Measurements from ENCODE around the gene CCR9.

Gene CCR9

DNA sequence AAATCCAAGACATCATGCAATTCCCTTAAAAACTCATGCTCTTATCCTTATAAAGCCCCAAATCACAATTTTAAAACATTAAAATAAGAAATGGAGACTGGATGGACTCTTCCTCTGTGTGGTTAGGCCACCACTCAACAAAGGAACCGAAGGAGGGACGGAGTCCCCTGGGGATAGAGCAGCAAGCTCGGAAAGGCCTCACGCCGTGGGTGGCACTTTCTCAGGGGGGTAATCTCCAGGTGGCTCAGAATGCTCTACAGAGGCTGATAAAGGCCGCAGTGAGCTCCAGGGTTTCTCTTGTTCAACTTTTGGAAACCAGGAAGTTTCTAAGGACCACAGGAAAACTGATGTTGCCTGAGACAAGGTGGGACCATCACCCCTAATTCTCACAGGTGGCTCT is 23.2 kb downstream of the CCR9 start:
- DNase-seq, result no peak

DNA sequence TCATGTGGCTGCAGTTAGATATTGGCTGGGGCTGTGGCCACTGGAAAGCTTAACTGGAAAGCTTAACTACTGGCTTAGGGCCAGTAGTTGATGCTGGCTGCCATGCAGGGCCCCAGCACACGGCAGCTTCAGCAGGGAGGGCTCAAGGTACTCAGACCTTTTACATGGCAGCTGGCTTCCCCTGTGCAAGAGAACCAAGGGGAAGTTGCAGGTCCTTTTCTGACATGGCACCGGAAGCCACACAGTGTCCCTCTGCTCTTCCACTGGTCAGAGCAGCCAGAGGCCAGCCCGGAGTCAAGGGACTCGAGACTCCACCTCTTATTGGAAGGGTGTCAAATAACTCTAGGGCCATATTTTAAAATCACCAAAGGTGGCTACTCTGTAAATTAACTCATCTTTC is 24.5 kb downstream of the CCR9 start:
- DNase-seq, result no peak

DNA sequence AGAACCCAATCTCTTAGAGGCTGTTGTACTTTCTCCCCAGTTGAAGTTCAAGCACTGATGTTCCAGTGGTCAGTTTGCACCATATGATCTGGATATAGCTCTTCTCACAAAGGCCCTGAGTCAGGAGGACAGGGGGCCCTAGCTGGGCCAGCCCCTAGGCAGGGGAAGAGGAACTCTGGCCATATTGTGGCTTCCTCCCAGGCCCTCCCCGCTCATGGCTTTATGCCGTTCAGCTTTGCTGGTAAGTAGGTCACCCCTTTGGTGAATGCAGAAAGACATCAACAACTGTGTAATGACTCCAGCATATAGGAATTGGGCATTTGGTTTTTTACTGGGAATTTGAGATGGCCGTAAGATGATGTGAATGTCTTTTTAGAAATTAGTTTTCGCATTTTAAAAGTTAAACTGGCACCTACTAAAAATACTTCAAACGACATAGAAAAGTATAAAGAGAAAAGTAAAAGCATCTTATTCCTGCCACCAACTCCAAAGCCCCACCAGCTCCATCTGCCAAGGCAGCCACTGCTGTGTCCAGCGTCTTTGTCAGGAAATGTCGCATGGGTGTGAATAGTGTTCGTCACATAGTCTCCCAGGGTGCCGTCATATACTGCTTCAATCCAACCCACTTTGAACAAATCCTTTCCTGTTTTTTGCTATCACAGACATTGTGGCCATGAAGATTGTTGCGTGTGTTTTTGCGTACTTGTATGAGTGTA is 25.3 kb downstream of the CCR9 start:
- DNase-seq, result no peak

DNA sequence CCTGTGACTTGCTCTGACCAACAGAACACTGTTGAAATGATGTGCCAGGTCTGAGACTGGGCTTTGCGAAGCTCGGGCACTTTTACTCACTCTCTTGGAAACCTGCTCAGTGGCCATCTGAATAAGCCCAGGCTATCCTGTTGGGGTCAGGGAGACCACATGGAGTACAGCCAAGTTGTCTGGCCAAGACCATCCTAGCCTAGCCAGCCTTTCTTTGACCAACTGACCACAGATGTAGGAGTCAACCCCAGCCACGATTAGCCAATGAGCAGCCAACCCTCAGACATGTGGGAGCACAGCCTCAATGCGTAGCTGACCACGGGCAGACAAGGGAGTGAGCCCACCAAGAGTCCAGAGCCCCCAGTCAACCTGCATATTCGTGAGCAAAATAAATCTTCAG is 26.1 kb downstream of the CCR9 start:
- DNase-seq, result no peak

DNA sequence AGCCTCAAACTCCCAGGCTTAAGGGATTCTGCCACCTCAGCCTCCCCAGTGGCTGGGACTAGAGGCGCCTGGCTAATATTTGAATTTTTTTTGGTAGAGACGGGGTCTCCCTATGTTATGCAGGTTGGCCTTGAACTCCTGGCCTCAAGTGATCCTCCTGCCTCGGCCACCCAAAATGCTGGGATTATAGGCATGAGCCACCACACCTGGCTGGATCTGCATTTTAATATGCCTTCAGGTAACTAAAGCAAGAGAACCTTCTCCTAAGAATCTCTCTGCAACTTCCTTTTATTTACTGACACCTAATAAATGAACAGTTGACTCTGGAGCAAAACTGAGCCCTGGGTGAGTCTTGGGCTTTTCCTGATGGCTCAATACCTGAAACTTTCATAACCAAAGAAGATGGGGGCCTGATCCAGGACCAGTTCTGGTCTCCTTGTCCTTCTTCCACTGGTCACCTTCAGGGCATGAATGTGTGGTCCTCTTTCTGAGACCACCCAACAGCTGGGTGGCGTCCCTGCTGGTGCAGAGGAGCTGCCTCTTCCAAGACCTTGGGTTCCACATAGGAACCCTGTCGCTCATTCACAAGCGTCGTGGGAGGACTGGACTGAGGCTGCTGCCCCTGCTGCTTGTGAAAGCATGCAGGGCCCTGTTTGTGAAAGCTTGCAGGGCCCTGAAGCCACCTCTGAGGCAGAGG is 28.2 kb downstream of the CCR9 start:
- no peak for DNase-seq

DNA sequence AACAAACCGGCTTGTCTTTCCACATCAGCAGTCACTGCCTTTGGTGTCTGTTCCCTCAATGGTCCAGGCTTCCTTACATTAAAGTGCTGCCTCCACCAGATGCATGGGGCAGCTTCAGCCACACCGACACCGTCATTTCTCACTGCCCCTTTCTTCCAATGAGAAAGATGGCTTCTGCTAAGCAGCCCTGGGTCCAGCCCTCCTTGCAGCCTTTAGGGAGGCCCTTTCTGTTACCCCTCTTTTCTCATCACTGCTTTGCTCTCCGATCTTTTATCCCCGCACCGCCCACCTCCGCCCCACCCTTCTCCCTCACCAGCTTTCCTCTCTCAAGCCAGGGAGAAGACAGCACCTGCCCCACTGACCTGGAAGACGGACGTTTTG is 28.7 kb downstream of the CCR9 start:
- no peak for DNase-seq

DNA sequence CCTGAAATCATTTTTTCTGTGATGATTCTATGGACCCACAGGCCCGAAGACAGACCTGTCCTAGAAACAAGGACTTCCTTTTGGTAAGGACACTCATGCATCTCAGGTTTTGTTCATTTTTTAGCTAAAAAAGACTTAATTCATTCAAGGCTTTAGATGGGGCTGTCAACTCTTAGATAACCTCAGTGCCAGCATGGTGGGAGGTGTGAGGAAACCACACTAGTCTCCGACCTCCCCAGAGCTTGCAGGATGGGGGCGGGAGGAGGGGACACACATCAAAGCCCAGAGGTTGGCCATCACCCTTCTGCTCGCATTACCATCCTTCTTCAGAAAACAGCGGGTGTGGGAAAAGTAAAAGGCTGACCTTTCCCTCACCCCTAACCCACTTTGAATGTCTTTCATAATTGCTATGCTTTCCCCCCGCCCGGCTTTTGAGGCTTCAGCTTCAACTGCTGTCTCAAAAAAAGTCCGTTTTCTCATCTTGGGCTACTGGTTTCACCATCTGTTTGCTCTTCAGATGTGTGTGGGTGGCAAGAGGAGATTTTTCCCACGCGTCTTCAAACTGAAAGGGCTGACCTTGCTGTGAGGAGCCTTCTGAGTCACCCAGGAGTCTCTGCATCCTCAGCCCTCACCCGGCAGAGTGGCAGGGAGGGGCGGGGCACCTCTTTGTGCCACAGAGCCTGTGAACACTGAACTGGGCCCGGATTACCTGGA is 29.3 kb downstream of the CCR9 start:
- DNase-seq, result peak; percentile 83

DNA sequence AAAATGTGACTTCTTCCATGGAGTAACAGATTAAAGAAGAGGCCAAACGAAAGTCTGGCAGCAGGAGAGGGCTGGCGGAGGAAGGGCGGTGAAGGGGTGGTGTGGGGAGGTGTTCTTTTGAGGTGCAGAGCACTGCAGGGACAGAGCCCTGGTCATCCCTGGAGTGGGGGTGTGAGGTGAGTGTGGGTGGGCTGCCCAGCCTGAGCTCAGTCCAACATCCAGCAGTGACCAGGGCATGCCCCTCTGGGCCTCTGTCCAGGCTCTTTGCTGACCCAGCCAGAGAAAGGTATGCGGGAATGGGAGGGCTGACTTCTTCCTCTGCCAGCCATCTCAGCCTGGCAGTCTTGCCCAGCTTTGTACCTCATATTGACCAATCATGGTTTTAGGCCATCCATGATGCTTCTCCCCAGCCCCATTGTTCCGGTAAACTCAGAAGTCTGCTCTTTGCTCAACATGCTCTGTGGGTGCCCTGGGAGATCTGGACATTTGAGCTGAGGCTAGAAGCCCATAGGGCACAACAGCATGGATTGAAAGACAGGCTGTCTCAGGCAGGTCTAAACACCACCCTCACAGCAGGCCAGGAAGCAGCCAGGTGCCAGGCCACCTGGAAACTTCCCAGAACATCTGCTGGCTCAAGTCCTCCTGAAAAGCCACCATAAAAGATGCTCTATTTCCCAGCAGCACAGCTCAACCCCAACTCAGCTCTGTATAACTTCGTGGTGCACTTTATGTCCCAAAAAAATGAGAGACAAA is 31.0 kb downstream of the CCR9 start:
- DNase-seq, result no peak

DNA sequence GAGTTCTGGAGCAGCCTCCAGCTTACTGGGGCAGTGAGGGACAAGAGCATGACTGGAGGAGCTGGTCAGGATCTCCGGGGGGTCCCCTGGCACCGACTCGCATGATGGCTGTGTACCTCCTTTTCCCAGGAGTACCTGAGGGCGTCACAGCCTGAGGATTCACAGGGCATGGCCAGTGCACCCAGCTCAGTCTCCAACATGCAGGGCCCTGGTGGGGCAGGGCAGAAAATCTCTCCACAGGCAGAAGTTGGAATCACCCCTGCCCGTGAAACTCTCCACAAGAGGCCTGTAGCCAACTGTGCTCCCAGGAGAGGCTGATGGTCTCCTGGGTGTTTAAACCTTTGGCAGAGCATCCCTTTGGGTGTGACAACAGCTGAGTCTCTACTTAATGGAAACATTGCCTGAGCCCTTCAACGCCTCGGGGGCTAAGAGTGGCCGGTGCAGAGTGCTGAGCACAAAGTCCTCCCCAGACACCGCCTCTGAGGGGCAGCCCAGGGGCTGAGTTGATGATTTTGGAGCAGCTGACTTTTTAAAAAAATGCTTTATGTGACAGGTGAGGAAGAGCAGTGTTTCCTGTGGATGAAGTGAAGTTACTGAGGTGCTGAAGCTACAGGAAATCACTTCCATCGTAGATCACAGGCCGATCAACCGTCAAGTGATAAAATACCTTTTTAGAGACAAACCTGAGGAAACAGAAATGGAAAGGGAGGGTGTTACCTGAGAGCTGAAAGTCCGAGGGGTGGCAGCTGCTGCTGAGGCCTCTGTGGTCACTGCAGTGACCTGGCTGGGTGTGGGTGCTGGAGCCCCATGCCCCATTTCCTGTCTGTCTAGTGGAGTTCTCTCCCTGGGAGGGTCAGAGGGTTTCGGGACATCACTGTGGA is 35.1 kb downstream of the CCR9 start:
- no peak for DNase-seq

DNA sequence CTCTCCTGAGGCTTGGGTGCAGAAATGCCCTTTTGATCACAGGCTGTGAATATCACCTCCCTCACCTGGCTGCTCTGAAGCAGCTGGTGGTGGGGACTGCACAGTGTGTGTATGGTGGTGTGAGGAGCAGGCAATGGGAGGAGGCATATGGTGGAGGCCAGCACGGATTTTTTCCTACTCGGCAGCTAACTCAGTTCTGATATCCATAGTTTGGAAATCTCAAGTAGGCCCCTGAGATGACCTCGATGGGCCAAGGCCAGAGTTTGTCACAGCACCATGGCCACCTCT is 35.6 kb downstream of the CCR9 start:
- no peak for DNase-seq

DNA sequence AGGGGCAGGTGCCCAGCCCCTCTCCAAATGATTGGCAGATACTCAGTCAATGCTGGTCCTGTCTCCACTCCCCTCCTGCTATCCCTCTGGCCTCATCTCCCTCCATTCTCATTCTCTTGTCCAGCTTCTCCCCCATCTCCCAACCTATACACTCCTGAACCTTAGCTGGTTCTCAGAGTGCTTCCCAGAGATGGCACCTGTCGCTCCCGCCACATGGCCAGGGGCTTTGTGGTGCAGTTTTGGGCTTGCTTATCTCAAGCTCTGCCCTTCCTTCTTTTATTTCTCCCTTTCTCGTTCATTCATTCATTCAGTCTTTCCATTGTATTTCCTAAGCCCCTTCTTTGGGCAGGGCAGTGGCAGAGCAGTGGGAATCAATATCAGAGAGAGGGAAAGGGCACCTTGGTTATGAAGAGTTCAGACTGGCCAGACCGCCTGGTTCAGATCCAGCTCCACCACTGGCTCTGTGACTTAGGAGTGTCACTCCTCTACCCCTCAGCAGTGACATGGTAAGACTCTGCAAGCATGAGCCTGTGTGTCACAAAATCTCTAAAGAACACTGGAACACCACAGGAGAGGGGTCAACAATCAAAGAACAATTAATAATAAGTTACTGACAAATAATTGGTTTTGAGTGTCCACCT is 36.7 kb downstream of the CCR9 start:
- no peak for DNase-seq

DNA sequence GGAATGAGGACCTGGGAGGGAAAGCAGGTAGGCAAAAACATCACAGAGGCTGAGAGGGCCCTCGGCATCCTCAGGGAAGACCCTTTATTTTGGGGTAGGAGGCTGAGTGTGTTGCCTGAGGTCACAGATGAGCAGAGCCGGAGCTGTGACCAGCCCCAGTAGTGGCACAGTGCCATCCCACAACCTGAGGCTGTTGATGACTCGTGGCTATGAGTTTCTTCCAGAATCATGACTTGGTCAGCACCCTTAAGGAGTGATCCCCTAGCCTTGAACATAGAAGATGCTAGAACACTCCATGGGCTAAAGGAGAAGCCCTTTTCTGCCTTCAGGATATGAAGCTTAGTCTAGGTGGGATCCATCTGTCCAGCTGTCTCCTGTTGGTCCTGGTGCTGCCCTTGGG is 37.4 kb downstream of the CCR9 start:
- no peak for DNase-seq

DNA sequence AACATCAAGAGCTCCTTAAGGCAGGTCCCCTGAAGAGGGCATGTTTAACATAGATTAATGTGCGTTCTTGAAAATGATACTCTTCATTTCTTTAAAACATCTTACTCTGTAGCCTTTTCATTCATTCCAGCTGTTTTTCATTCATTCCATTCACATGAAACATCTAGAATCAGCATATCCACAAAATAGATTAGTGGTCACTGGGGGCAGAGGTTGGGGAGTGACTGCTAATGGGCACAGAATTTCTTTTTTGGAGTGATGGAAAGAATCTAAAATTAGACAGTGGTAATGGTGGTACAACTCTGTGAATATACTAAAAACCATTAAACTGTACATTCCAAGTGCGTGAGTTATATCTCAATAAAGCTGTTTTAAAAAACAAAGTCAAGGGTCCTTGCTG is 41.5 kb downstream of the CCR9 start:
- DNase-seq, result no peak

DNA sequence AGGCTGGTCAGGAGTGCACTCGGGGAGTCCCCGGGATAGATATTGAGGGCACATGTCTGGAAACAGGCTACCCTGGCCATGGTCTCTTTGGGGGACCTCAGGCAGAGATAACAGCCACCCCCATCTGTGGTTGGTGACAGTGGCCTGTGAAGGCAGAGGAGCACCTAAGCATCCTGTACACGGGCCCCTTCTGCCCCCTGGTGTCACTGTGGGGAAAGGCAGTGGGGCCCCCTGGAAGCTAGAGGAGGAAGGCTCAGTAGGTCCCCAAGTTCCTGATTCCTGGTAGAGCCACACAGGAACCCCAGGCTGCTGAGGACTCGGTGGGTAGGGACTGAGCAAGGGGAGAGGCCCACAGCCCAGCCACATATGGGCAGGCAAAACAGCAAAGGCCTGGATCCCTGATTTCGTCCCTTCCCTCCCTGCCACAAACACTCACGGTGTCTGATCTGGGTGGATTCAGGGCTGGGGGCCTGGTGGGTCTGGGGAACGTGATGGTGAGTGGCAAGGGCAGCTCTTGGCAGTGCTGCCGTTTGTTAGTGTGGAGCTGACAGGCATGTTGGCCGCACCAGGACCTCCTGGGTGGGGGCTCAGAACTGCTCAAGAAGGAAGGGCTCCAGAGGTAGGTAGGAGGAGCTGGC is 42.8 kb downstream of the CCR9 start:
- DNase-seq, result peak; percentile 57

DNA sequence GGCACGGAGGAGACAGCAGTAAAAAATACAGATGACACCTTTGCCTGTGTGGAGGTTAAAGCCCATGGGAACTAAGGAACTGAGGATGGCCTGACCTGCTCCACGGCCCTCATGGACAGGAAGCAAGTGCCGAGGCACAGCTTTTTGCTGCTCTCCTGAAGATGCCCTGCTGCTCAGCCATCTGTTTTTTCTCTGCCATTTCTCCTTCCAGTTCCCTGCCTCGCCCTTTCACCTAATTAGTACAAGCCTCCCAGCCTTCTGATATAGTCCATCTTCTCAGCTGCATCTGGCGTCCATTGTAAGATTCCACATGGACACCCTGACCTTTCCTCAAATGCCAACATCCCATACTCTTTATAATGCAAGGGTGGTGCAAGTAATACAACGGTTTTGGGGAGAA is 45.2 kb downstream of the CCR9 start:
- no peak for DNase-seq

DNA sequence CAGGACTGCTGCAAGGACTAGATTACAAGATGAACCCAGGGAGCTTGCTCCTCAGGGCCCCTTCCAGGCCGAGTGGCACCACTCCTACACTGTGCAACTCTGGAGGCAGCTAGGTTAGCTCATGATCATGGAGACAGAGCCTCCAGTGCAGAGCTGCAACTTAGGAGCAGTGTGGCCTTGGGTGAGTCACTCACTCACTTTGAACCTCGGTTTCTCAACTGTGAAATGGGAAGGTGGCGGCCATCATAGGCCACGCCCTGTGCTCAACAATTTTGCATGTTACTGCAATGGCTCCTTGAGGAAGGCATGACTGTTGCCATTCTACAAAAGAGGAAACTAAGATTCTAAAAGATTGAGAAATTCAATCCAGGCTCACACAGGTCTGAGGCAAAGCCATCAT is 45.8 kb downstream of the CCR9 start:
- no peak for DNase-seq

DNA sequence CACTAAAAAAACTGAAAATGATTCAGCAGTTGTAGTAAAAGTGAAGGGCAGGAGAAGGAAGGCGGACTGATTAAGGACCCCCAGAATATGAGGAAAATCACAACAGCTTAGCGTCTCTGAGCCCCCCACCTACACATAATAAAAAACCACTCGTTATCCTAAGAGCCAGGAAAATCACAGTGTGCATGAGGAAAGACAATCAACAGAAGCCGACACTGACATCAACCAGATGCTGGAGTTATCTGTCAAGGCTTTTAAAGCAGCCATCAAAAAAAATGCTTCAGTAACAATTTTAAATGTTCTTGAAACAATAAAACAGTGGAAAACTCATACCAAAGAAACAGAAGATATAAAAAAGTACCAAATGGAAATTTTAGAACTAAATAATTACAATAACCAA is 47.2 kb downstream of the CCR9 start:
- no peak for DNase-seq

DNA sequence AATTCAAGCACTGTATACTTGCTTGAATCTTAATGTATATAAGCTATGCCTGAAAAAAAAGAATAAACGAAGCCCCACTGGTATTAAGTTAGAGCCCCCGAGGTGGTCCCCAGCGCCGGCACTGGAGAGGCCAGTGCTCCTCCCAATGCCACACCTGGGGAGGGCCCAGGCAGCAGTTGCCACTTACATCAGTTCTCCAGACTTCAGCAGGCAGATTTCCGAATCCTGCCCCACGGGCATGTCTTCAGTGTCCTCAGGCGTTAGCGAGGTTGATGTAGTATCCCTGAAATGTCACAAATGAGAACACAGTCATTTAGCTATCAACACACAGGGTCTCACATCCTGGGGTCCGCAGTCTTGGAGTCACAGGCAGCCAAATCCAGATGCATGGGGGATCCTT is 49.9 kb downstream of the CCR9 start:
- DNase-seq, result no peak

DNA sequence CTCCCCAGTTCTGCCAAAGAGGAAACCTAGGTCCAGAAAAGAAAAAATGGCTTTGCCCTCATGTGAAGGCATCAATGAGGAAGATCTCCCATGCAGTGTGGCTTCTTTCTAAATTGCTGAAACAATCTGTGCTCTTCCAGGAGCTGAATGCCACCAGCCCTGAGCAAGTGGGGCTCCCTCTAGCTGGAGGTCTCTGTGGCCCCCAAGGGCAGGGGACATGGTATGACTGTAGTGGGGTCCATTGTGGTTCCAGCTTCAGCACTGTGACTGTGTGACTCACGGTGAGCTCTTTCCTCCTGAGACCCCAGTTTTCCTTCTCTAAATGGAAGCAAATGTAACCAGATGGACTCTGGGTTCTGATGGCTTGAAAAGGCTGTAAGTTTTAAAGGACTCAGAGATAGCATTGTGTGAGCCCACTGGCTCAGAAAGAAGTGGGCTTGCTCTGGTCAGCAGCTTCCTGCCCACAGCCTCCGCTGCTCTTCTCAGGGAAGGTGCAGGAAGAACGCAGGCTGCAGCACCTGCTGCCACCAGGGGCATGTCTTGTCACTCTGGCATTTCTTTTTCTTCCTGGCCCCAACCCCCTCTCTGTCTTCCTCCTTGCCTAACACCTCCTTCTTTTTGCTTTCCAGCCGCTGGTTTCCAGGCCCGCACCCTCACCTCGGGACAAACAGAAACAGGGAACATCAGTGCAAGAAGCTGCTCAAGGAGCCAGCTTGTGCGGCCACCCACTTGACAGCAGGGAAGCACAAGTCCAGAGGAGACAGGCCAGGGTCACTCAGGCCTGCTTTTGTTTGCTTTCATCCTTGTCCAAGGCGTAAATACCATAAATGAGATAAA is 51.1 kb downstream of the CCR9 start:
- DNase-seq, result no peak

DNA sequence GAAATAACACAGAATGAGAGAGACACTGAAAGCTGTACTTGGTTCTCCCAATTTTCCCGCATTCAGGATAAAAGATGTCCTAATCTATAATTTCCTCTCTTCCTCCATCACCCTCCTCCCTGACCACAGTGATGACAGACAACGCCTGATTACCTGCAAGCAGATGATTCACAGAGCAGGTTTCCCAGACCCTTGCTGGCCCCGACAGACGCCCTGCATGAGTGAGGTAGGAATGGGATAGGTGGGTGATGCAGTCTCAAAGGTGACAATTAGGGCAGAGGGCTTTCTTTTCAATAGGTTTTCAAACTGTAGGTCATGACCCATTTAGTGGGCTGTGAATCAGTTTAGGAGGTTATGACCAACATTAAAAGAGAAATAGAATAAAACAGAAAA is 51.7 kb downstream of the CCR9 start:
- no peak for DNase-seq

DNA sequence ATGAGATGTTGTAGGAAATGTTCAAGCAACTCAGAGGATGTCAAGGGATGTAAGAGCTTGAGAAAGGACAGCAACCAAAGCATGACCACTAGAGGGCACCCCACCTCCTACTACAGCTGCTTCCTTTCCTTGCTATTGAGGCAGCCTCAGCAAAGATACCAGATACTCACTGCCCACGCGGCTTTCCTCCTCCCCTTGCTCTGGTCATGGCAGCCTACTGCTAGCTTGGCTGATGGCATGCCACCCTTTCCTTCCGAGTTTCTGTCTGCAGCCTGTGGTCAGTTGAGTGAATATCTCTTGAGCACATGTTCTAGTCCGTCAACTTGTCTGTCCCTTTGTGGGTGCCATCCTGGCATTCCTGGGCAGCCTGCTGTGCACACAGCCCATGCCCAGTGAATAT is 52.5 kb downstream of the CCR9 start:
- DNase-seq, result peak; percentile 84

All from stimulated activated CD4-positive, alpha-beta T cell treated with anti-CD3 and anti-CD28 coated beads, Interleukin-1b, Interleukin-23, amount 100 ng/mL, for 48 hours (primary cell).